Transverse colon (tissue), 4 donors: ENCODE results near the gene FCSK. TPM values are rescaled to one million over a fixed set of nuclear protein-coding genes. Genes with fewer than 3 reads are reported as not detected.

Experiments used
- DNase-seq: peaks from one replicate; pipeline ENCODE4 v3.0.0-alpha.2; 2019
- H3K27ac ChIP-seq, 4 donors: fragments of 200-600 bp; sonication (generic); 2 replicates each; pipeline ENCODE4 v1.5.1; 2016 to 2018; ENCODE audit warnings: inconsistent platforms in 4 of 4
- H3K27me3 ChIP-seq: fragments of 200-600 bp; sonication (generic); 2 replicates; pipeline ENCODE4 v1.5.1; 2017; ENCODE audit warnings: inconsistent platforms
- H3K36me3 ChIP-seq, 4 donors: fragments of 200-600 bp; sonication (generic); 2 replicates each; pipeline ENCODE4 v1.5.1; 2017 to 2019; ENCODE audit warnings: inconsistent platforms in 4 of 4
- H3K4me1 ChIP-seq, 4 donors: fragments of 200-600 bp; sonication (generic); 2 replicates each; pipeline ENCODE4 v1.5.1; 2017 to 2020; ENCODE audit warnings: inconsistent platforms in 4 of 4
- H3K4me3 ChIP-seq, 4 donors: fragments of 200-600 bp; sonication (generic); 1 replicate in 1 of 4; 2 replicates in 3 of 4; pipeline versions ENCODE4 v1.5.1 to v1.6.1; 2017 to 2019; ENCODE audit warnings: inconsistent platforms in 4 of 4
- H3K9me3 ChIP-seq, 2 donors: fragments of 200-600 bp; sonication (generic); 2 replicates each; pipeline ENCODE4 v1.5.1; 2017 to 2019; ENCODE audit warnings: inconsistent platforms in 2 of 2
- CTCF ChIP-seq, 5 experiments: fragments of 200-600 bp in 3 of 5; fragments of 450-650 bp in 2 of 5; sonication (generic) in 3 of 5; IDR thresholded peaks; 1 replicate in 2 of 5; 2 replicates in 3 of 5; pipeline ENCODE4 v1.5.1; 2016 to 2017; ENCODE audit warnings: antibody characterized with exemption in 5 of 5, inconsistent platforms in 3 of 5, mild to moderate bottlenecking in 2 of 5, moderate library complexity in 1 of 5
- EP300 ChIP-seq: sonication (generic); formaldehyde crosslinking; IDR thresholded peaks from one replicate; pipeline ENCODE4 v1.6.1; 2017; ENCODE audit warnings: antibody characterized with exemption, low read depth
- POLR2A ChIP-seq: fragments of 450-650 bp; IDR thresholded peaks from one replicate; pipeline ENCODE4 v1.6.1; 2016; ENCODE audit warnings: antibody characterized with exemption, mild to moderate bottlenecking, moderate library complexity
- POLR2AphosphoS5 ChIP-seq, 3 donors: sonication (generic); formaldehyde crosslinking; IDR thresholded peaks; one replicate each; pipeline ENCODE4 v1.6.1; 2016; ENCODE audit warnings: antibody characterized with exemption in 3 of 3
- WGBS, 2 donors: methylation state at CpG; one replicate each; pipeline ENCODE4 v1.1.5; 2018; ENCODE audit warnings: low coverage in 1 of 2; 5-methylcytosine and 5-hydroxymethylcytosine counted together
- in situ Hi-C, 4 donors: fragments of 200-750 bp; cut with MboI; loops; one replicate each; pipeline versions ENCODE4 v1.15.0 to v1.15.1; 2017; ENCODE audit warnings: low sequenced_read_pairs in 3 of 4, low pct_ligation_motif_present in 1 of 4, low pct_unique_long_range_greater_than_20kb in 1 of 4
- intact Hi-C: fragments of 100-400 bp; cut with DNase I; formaldehyde crosslinking; loops from one replicate; pipeline ENCODE4 v1.15.1; 2023; ENCODE audit warnings: low total_unique reads
- total RNA-seq, 4 donors: library from RNA; depleted of rRNA; stranded (reverse); fragments of >200 nt; gene quantifications; one replicate each; pipeline ENCODE4 v1.1.0, GENCODE V29; 2016

The FCSK gene
- total RNA-seq, 4 donors from 2014 or later, result 38.5 to 62.7 (median 43.1) TPM

DNA sequence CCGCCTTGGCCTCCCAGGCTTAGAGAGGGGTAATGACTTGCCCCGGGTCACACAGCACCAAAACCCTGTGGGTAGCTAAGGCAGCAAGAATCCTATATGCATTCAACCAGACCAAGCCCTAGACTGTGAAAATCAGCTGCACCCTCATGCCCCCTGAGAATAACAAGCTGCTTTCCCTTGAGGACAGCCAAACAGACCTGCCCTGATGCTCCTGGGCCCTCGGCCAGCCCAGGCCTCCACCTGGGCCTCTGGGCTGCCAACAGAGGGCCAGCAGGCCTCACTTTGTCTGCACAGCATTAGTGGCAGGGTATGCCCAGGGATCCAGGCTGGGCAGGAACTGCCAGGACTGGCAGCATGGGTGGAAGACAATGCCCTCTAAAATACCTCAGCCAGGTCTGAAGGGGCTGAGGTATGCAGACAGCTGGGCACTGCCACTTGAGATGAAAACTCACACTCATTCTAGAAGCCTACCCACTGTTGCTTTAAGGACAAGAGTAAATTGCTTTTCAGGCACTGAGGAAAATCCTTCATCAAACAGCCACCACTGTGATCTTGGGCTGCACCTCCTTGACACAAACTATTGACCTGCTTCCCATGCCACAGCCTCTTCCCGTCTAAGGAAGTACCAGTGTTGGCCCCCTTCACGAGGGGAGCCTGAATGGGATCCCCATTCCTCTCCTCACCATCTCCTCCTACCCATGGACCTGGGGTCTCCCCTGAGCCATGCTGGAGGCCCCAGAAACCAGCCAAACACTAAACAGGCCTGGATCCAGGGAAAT lies 24.3 kb upstream of the FCSK start:
- Histone ChIP-seq H3K27me3 (no peaks in the 10 kb centered on the region), H3K36me3 (no peaks in the 10 kb centered on the region), H3K4me3 (no peak overlapping the region), H3K4me1 (peaks cover 53 to 80% (median 64%) of the 10 kb centered on the region in 4 donors), H3K9me3 (no peaks in the 10 kb centered on the region), H3K27ac (peak overlapping the region; percentile 50 to 84 (median 67))
- 60 to 61% methylated on average over 1 to 5 of the region's 5 CpGs for WGBS, 2 donors
- TF ChIP-seq POLR2AphosphoS5 (IDR thresholded peaks at IDR 0.05), result no peak
- no peak for TF ChIP-seq EP300
- TF ChIP-seq CTCF (IDR thresholded peaks at IDR 0.05), result no peak
- no peak for TF ChIP-seq POLR2A
- no peak for DNase-seq
- intact Hi-C loops, result no loop called here
- in situ Hi-C loops, result no loop called here

DNA sequence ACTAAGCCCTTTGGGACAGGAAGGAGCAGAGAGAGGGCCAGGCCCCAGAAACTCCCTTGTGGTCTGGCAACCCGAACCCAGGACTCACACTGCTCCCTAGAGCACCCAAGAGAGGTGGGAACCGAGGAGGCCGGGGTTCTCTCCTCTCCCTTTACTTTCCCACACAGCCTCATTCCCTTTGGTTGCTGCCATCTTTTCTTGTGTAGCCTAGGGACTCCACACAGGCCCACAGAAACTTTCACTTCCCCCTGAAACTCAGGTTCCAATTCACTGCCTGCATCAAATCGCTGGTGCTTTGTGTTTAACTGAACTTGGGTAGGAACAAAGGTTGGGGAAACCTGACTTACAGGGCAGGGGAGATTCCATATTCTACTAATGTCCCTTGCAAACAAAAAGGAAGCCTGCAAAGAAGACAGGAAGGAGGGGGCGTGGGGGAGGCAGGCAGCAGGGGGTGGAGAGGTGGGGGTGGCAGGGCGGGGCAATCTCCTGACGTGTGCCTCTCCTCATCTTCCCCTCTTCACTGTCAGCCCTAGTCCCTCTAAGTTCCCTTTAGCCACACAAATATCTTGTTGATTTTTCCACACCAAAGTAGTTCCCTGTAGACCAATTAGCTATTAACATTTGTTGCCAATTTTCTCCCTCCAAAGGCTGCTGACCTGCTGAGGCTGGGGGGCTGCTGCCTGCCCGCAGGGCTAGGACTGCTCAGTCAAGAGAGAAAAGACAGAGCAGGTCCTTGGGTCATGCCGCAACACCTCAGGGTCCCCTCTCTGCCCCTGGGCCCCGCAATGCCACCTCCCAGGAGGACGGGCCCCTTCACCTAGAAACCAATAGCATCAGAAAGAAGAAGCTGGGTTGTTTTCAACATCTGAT lies 23.5 kb upstream of the FCSK start:
- H3K9me3 ChIP-seq, result no peaks in the 10 kb centered on the region
- peak overlapping the region; percentile 50 to 84 (median 67) for H3K27ac ChIP-seq
- peak; percentile 47 for DNase-seq
- in situ Hi-C loops, result no loop called here
- H3K27me3 ChIP-seq, result no peaks in the 10 kb centered on the region
- intact Hi-C loops, result no loop called here
- no peak overlapping the region for H3K4me3 ChIP-seq
- TF ChIP-seq EP300 (no peak), POLR2A (no peak), CTCF (IDR thresholded peaks at IDR 0.05) (no peak), POLR2AphosphoS5 (IDR thresholded peaks at IDR 0.05) (no peak)
- H3K36me3 ChIP-seq, result no peaks in the 10 kb centered on the region
- peaks cover 53 to 86% (median 64%) of the 10 kb centered on the region in 4 donors for H3K4me1 ChIP-seq
- 43 to 49% methylated on average over 7 to 11 of the region's 11 CpGs for WGBS, 2 donors

DNA sequence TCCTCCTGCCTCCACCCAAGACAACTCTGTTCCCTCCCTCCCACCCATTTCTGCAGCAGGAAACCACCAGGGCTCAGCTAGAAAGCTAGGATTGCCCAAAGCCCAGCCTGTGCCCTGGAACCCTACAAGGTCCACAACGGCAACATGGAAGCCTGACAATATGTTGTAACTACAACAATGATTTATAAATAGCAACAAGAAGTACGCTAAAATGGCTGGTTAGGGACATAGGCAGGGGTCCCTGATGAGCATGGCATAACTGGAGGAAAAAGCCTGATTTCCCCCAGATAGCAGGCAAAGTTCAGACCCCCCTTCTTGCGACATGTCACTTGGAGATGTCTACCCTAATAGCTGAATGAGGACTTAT lies 22.1 kb upstream of the FCSK start:
- 50 to 56% methylated on average over 1 to 3 of the region's 3 CpGs for WGBS, 2 donors
- Histone ChIP-seq H3K9me3 (no peaks in the 10 kb centered on the region), H3K27me3 (no peaks in the 10 kb centered on the region), H3K36me3 (no peaks in the 10 kb centered on the region), H3K4me3 (no peak overlapping the region), H3K27ac (peak overlapping the region; percentile 59 to 84 (median 70)), H3K4me1 (peaks cover 55 to 92% (median 69%) of the 10 kb centered on the region in 4 donors)
- no peak for TF ChIP-seq EP300
- TF ChIP-seq POLR2A, result no peak
- TF ChIP-seq CTCF (IDR thresholded peaks at IDR 0.05), result no peak
- no peak for TF ChIP-seq POLR2AphosphoS5 (IDR thresholded peaks at IDR 0.05)
- in situ Hi-C loops, result no loop called here
- no peak for DNase-seq
- intact Hi-C loops, result no loop called here

DNA sequence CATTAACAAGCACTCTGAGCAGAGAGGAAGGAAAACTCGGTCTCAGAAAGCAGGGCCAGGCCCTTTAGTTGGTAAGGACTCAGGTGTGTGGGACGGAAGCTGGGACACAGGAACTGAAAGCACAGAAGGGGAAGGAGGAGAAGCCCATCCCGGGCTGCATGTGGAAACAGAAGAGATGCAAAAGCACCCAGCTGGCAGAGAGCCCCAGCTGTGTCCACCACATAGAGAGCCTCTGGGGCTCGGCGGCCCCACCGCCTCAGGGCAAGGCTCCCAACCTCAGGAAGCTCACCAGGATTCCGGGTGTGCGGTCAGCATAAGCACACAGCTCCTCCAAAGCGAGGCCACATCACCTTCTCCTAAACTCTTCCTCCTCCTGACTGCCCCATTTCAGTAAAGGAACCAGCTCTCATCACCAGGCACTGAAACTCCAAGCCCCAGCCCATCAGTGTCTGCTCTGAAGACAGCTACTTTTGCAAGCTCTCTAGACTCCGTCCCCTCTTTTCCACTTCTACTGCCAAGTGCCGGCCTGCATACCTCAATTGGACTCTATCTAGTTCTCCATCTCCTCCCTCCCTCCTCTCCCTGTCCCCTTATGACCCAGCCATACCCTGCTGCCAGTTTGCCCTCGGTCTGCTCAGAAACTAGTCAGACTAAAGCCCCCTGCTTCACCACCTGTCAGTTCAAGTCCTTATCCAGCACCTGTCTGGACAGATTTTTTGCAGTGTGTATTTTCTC lies 21.5 kb upstream of the FCSK start:
- H3K4me1 ChIP-seq, result peaks cover 50 to 92% (median 68%) of the 10 kb centered on the region in 4 donors
- peak; percentile 51 for DNase-seq
- no peaks in the 10 kb centered on the region for H3K36me3 ChIP-seq
- H3K9me3 ChIP-seq, result no peaks in the 10 kb centered on the region
- no peaks in the 10 kb centered on the region for H3K27me3 ChIP-seq
- no peak overlapping the region for H3K4me3 ChIP-seq
- peak overlapping the region; percentile 59 to 84 (median 70) for H3K27ac ChIP-seq
- in situ Hi-C loops (no loop called here), intact Hi-C loops (no loop called here)
- TF ChIP-seq POLR2A (no peak), CTCF (IDR thresholded peaks at IDR 0.05) (no peak), POLR2AphosphoS5 (IDR thresholded peaks at IDR 0.05) (no peak), EP300 (no peak)
- 46 to 49% methylated on average over 8 to 12 of the region's 12 CpGs for WGBS, 2 donors
